HG03565 (cell line): ENCODE results near the gene GSTP1.
"Not testable (repeated sequence)": the region's sequence is repeated elsewhere in the genome, so short reads cannot be mapped to it uniquely, and the experiment has no call there.

Experiments
- ATAC-seq: cut with Tn5 transposase; IDR thresholded peaks from one replicate; pipeline ENCODE4 v1.9.1; 2021; ENCODE audit warnings: mild to moderate bottlenecking, moderate library complexity; ENCODE audit not compliant: unreplicated experiment

Gene GSTP1

GRCh38 chr11:67562963-67563704 lies 20.5 kb upstream of the GSTP1 start:
- ATAC-seq, result no peak

- not testable (repeated sequence) for ATAC-seq
Measured at GRCh38 chr11:67563705-67564114, 19.9 kb upstream of the GSTP1 start.

GRCh38 chr11:67564230-67564629 lies 19.4 kb upstream of the GSTP1 start:
- ATAC-seq, result no peak

- ATAC-seq, result no peak
Measured at GRCh38 chr11:67571443-67571842, 12.2 kb upstream of the GSTP1 start.

GRCh38 chr11:67572305-67572704 lies 11.3 kb upstream of the GSTP1 start:
- no peak for ATAC-seq

GRCh38 chr11:67572747-67573419 lies 10.7 kb upstream of the GSTP1 start:
- ATAC-seq, result no peak

- ATAC-seq, result no peak
Measured at GRCh38 chr11:67574938-67575337, 8.7 kb upstream of the GSTP1 start.

GRCh38 chr11:67576735-67577475 lies 6.7 kb upstream of the GSTP1 start:
- no peak for ATAC-seq

GRCh38 chr11:67577951-67578350 lies 5.7 kb upstream of the GSTP1 start:
- ATAC-seq, result no peak

GRCh38 chr11:67581469-67581868 lies 2.1 kb upstream of the GSTP1 start:
- no peak for ATAC-seq

GRCh38 chr11:67582011-67582410 lies 1.6 kb upstream of the GSTP1 start:
- ATAC-seq, result no peak

GRCh38 chr11:67584205-67584880 lies 731 bp downstream of the GSTP1 start:
- no peak for ATAC-seq

- no peak for ATAC-seq
Measured at GRCh38 chr11:67584881-67585873, 1.6 kb downstream of the GSTP1 start.

- ATAC-seq, result no peak
Measured at GRCh38 chr11:67585911-67586310, 2.3 kb downstream of the GSTP1 start.

- ATAC-seq, result no peak
Measured at GRCh38 chr11:67586568-67587250, 3.1 kb downstream of the GSTP1 start.

- peak; percentile 32 for ATAC-seq
Measured at GRCh38 chr11:67588136-67588503, 4.5 kb downstream of the GSTP1 start.

GRCh38 chr11:67588899-67589415 lies 5.3 kb downstream of the GSTP1 start:
- ATAC-seq, result not testable (repeated sequence)

GRCh38 chr11:67592880-67593564 lies 9.4 kb downstream of the GSTP1 start:
- ATAC-seq, result no peak

GRCh38 chr11:67593565-67593905 lies 9.9 kb downstream of the GSTP1 start:
- ATAC-seq, result no peak
